Sigmoid colon (tissue), 3 donors: ENCODE data around the gene FAS.

Experiments used
- POLR2A ChIP-seq, 2 donors: fragments of 450-650 bp; IDR thresholded peaks; one replicate each; pipeline ENCODE4 v1.6.1; 2016; ENCODE audit warnings: antibody characterized with exemption in 2 of 2, mild to moderate bottlenecking in 2 of 2, moderate library complexity in 2 of 2
- TF ChIP-seq, protein P1 (sequence below), 4 experiments: fragments of 450-650 bp in 3 of 4; fragments of 200-600 bp in 1 of 4; IDR thresholded peaks; one replicate each; pipeline ENCODE4 v1.5.1; 2016 to 2019; ENCODE audit warnings: antibody characterized with exemption in 4 of 4, mild to moderate bottlenecking in 3 of 4, moderate library complexity in 2 of 4

DNA sequence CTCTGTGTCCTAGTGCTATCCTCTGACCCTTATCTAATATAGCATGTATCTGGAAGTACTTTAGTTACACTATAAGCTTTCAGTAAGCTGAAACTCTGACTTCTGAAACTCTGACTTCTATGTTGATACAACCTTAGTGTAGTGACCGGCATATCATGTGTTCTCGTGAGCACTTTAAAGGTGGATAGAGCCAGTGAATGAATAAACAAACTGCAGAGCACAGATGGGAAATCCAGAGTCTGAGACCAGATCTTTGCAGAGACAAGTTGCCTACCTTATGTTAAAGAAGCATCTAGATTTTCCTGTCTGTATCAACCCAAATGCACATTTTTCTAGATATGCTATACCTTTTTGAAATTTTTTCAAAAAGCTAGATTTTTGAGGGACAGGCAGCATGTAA, 41.5 kb upstream of the FAS start:
- TF ChIP-seq, protein P1, sequence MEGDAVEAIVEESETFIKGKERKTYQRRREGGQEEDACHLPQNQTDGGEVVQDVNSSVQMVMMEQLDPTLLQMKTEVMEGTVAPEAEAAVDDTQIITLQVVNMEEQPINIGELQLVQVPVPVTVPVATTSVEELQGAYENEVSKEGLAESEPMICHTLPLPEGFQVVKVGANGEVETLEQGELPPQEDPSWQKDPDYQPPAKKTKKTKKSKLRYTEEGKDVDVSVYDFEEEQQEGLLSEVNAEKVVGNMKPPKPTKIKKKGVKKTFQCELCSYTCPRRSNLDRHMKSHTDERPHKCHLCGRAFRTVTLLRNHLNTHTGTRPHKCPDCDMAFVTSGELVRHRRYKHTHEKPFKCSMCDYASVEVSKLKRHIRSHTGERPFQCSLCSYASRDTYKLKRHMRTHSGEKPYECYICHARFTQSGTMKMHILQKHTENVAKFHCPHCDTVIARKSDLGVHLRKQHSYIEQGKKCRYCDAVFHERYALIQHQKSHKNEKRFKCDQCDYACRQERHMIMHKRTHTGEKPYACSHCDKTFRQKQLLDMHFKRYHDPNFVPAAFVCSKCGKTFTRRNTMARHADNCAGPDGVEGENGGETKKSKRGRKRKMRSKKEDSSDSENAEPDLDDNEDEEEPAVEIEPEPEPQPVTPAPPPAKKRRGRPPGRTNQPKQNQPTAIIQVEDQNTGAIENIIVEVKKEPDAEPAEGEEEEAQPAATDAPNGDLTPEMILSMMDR (IDR thresholded peaks at IDR 0.05): no peak
- no peak for TF ChIP-seq POLR2A (IDR thresholded peaks at IDR 0.05)
